Vagina (tissue), 2 donors: ENCODE data around the gene MMRN2. TPM values are rescaled to one million over a fixed set of nuclear protein-coding genes. Genes with fewer than 3 reads are reported as not detected.
A peak's percentile ranks its signal among the peaks of the same experiment; 100 is the strongest.
"Not testable (repeated sequence)": the region's sequence is repeated elsewhere in the genome, so short reads cannot be mapped to it uniquely, and the experiment has no call there.

Experiments
- DNase-seq, 2 donors: peaks; one replicate each; pipeline ENCODE4 v3.0.0-alpha.2; 2017; ENCODE audit errors: extremely low spot score in 2 of 2
- H3K27ac ChIP-seq: fragments of 200-600 bp; sonication (generic); one replicate; pipeline ENCODE4 v1.5.1; 2019
- H3K27me3 ChIP-seq: fragments of 200-600 bp; sonication (generic); one replicate; pipeline ENCODE4 v1.5.1; 2019
- H3K36me3 ChIP-seq, 2 donors: fragments of 200-600 bp; sonication (generic); one replicate each; pipeline ENCODE4 v1.5.1; 2017 to 2019
- H3K4me1 ChIP-seq: fragments of 200-600 bp; sonication (generic); one replicate; pipeline ENCODE4 v1.5.1; 2019
- H3K4me3 ChIP-seq, 2 donors: fragments of 200-600 bp; sonication (generic); 1 replicate in 1 of 2; 2 replicates in 1 of 2; pipeline ENCODE4 v1.5.1; 2016 to 2019
- H3K9me3 ChIP-seq: fragments of 200-600 bp; sonication (generic); one replicate; pipeline ENCODE4 v1.5.1; 2019
- POLR2A ChIP-seq, 2 donors: fragments of 450-650 bp; IDR thresholded peaks; one replicate each; pipeline ENCODE4 v1.6.1; 2017; ENCODE audit warnings: antibody characterized with exemption in 2 of 2, mild to moderate bottlenecking in 2 of 2, moderate library complexity in 2 of 2
- POLR2AphosphoS5 ChIP-seq, 2 donors: sonication (generic); formaldehyde crosslinking; IDR thresholded peaks; one replicate each; pipeline ENCODE4 v1.9.0; 2017; ENCODE audit warnings: antibody characterized with exemption in 2 of 2, mild to moderate bottlenecking in 2 of 2, low read depth in 1 of 2; ENCODE audit not compliant: insufficient read depth in 1 of 2
- intact Hi-C: fragments of 100-400 bp; cut with DNase I; formaldehyde crosslinking; loops from one replicate; pipeline ENCODE4 v1.15.1; 2023
- total RNA-seq: library from RNA; depleted of rRNA; stranded (reverse); fragments of >200 nt; gene quantifications from one replicate; pipeline ENCODE4 v1.2.3, GENCODE V29; 2016
- TF ChIP-seq, protein P1 (sequence below), 3 experiments: fragments of 450-650 bp in 2 of 3; fragments of 200-600 bp in 1 of 3; sonication (generic) in 1 of 3; IDR thresholded peaks; one replicate each; pipeline ENCODE4 v1.5.1; 2017 to 2019; ENCODE audit warnings: antibody characterized with exemption in 3 of 3, mild to moderate bottlenecking in 2 of 3, moderate library complexity in 2 of 3

The MMRN2 gene
- total RNA-seq, 1 donor from 2014 or later = 57.2 TPM

DNA sequence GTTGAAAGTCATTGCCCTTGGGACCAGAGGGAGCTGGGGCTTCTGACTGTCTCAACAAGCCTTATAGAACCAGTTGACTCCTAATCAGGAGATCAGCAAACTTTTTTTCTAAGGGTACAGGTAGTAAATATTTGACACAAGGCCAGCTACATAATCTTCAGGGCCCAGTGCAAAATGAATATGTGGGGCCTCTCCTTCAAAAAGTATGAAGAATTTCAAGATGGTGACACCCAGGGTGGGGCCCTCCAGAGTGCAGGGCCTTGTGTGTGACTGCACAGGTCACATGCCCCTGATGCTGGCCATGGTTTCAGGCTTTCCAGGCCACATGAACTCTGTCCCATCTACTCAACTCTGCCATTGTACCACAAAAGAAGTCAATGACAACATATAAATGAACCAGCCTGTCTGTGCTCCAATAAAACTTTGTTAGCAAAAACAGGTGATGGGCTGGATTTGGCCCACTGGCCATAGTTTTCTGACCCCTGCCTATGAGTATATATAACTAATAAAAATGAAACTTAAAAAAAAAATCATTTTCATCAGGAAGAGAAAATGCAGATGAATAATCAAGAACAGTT lies 6.1 kb downstream of the MMRN2 start:
- TF ChIP-seq POLR2A (IDR thresholded peaks at IDR 0.05) = no peak
- TF ChIP-seq, protein P1, sequence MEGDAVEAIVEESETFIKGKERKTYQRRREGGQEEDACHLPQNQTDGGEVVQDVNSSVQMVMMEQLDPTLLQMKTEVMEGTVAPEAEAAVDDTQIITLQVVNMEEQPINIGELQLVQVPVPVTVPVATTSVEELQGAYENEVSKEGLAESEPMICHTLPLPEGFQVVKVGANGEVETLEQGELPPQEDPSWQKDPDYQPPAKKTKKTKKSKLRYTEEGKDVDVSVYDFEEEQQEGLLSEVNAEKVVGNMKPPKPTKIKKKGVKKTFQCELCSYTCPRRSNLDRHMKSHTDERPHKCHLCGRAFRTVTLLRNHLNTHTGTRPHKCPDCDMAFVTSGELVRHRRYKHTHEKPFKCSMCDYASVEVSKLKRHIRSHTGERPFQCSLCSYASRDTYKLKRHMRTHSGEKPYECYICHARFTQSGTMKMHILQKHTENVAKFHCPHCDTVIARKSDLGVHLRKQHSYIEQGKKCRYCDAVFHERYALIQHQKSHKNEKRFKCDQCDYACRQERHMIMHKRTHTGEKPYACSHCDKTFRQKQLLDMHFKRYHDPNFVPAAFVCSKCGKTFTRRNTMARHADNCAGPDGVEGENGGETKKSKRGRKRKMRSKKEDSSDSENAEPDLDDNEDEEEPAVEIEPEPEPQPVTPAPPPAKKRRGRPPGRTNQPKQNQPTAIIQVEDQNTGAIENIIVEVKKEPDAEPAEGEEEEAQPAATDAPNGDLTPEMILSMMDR (IDR thresholded peaks at IDR 0.05) = no peak
- no peak for TF ChIP-seq POLR2AphosphoS5 (IDR thresholded peaks at IDR 0.05; ENCODE audit: insufficient read depth in 1 of 2, low read depth in 1 of 2)
- intact Hi-C loops = no loop called here
- no peak for DNase-seq
- Histone ChIP-seq H3K4me3 (no peak overlapping the region), H3K36me3 (no peaks in the 10 kb centered on the region), H3K9me3 (no peaks in the 10 kb centered on the region), H3K4me1 (peaks cover 29% of the 10 kb centered on the region), H3K27ac (no peak overlapping the region), H3K27me3 (no peaks in the 10 kb centered on the region)

DNA sequence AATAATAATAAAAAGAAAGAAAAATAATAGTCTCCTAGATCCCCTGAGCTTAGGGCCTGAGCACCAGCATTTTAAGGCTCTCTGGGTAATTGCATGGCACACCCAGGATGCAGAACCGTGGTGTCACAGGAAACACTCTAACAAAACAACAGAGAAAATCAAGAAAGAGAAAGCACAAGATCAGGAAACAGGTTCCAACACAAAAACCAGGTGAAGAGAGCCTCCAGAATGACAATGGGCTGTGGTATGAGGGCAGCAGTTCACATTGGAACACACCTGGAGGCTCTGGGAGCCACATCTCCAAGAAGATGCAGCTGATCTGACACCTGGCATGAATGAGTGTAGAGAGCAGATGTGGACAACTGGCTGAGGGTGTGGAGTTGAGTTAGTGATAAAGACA lies 7.1 kb downstream of the MMRN2 start:
- no peaks in the 10 kb centered on the region for H3K36me3 ChIP-seq
- DNase-seq = no peak
- no peak overlapping the region for H3K27ac ChIP-seq
- no peak overlapping the region for H3K4me3 ChIP-seq
- TF ChIP-seq POLR2AphosphoS5 (IDR thresholded peaks at IDR 0.05; ENCODE audit: insufficient read depth in 1 of 2, low read depth in 1 of 2) (no peak), POLR2A (IDR thresholded peaks at IDR 0.05) (no peak)
- TF ChIP-seq, protein P1 (IDR thresholded peaks at IDR 0.05) = no peak
- no peaks in the 10 kb centered on the region for H3K27me3 ChIP-seq
- intact Hi-C loops = no loop called here
- H3K4me1 ChIP-seq = peaks cover 29% of the 10 kb centered on the region
- no peaks in the 10 kb centered on the region for H3K9me3 ChIP-seq

DNA sequence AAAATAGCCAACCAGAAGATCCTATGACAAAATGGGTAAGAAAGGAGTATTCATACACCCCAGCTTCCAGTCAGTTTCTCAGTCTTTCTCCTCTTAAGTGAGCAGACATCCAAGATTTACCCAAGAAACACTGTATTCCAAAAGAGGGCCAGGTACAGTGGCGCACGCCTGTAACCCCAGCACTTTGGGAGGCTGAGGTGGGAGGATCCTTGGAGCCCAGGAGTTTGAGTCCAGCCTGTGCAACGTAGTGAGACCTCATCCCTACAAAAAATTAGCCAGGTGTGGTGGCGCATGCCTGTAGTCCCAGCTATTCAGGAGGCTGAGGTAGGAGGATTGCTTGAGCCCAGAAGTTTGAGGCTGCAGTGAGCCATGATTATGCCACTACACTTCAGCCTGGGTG lies 9.6 kb downstream of the MMRN2 start:
- intact Hi-C loops = not testable (repeated sequence)

DNA sequence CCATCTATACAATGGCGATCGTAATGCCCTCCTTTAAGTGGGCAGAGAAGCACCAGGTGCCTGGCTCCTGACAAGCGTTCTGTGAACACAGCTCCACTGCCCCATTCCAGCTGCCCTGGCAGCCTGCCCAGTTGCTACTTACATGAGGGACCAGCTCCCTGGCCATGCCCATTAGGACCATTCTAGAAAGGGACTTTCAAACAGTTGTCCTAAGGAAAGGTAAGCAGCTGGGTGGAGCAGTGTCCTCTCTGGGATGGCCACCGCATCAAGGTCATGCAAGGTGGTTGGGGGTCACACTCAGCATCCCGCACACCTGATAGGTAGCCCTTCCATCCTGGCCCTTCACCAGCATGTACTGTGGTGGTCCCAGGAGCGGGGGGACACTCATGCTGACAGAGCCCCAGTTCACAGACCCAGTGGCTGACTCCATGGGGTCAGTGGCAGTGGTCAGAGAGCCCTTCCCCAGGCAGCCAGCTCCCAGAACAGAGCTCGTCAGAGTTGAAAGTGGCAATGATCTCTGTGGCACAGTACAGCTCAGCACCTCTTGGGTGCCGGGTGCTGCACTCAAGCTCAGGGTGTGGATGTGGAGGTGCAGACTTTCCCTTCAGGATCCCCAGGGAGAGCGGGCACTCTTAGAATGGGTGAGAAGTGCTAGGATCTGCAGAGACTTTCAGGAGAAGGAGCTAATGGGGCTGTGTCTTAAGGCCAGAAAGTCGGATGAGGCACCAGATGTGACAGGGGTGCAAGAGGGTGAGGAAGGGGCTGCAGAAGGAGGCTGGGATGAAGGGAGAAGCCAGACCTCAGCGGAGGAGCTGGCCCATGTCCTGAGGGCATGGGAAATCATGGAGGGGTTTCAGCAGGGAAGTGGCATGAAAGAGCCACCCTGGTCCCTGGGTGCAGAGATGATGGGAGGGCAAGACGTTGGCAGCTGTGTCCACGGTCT lies 10.9 kb downstream of the MMRN2 start:
- peak; percentile 84 to 91 for DNase-seq
- Histone ChIP-seq H3K27me3 (no peaks in the 10 kb centered on the region), H3K9me3 (no peaks in the 10 kb centered on the region), H3K36me3 (no peaks in the 10 kb centered on the region), H3K4me1 (peaks cover 20% of the 10 kb centered on the region), H3K27ac (peak overlapping the region; percentile 18), H3K4me3 (no peak overlapping the region)
- intact Hi-C loops = no loop called here
- TF ChIP-seq POLR2AphosphoS5 (IDR thresholded peaks at IDR 0.05; ENCODE audit: insufficient read depth in 1 of 2, low read depth in 1 of 2) (no peak), POLR2A (IDR thresholded peaks at IDR 0.05) (no peak)
- TF ChIP-seq, protein P1 (IDR thresholded peaks at IDR 0.05) = no peak

More for the DNA sequence above, 9.6 kb downstream of the MMRN2 start:
- not testable (repeated sequence) for H3K9me3 ChIP-seq, H3K36me3 ChIP-seq, H3K27ac ChIP-seq, H3K27me3 ChIP-seq, H3K4me3 ChIP-seq
- H3K4me1 ChIP-seq = peaks cover 20% of the 10 kb centered on the region
- DNase-seq = peak in 1 of 2 donors; percentile 46

DNA sequence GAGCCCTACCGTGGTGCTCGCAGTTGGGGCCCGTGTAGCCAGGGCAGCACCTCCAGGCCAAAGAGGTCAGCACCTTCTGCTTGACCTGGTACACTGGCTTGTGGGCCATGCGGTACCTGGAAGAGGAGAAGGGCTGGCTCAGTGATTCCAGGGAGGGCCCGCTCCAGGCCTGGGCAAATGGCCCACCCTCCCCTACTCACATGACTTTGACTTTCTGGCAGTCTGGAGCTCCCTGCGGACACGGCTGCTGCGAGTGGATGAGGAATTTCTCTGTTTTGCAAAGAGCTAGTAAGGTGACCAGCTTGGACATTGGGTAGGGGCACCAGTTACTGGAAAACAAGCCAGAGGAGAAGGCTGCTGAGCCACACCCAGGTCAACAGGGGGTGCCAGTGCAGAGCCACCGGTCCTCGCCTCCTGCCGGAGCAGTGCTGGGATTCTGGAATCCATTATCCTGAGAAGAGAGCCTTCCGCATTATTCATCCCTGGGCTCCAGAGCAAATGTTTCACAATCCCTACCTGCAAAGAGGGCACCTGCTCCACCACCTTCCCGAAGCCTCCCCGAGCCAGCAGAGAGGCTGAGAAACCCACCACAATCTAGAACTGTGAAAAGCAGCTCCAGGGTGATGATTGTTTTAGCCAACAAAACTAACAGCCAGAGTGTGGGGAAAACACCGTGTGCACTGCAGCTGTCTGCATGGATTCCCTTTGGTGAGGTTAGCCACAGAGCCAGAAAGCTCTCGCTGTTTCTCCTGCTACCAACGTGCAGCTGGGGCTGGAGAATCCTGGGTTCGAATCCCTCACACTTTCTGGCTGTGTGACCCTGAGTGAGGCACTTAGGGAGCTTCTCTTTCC lies 11.8 kb downstream of the MMRN2 start:
- Histone ChIP-seq H3K4me3 (no peak overlapping the region), H3K36me3 (no peaks in the 10 kb centered on the region)

More for the DNA sequence above, 11.8 kb downstream of the MMRN2 start:
- Histone ChIP-seq H3K4me1 (peaks cover 20% of the 10 kb centered on the region), H3K27ac (peak overlapping the region; percentile 18), H3K27me3 (no peaks in the 10 kb centered on the region), H3K9me3 (no peaks in the 10 kb centered on the region)
- TF ChIP-seq, protein P1 (IDR thresholded peaks at IDR 0.05) = no peak
- no peak for TF ChIP-seq POLR2AphosphoS5 (IDR thresholded peaks at IDR 0.05; ENCODE audit: insufficient read depth in 1 of 2, low read depth in 1 of 2)
- no peak for TF ChIP-seq POLR2A (IDR thresholded peaks at IDR 0.05)
- intact Hi-C loops = no loop called here
- DNase-seq = peak; percentile 55 to 86
